Breast epithelium (tissue), 3 donors: Measurements from ENCODE around the gene MEF2B.

Source experiments
- CTCF ChIP-seq, 3 donors: fragments of 450-650 bp; IDR thresholded peaks; one replicate each; pipeline ENCODE4 v1.5.1; 2016 to 2017; ENCODE audit warnings: antibody characterized with exemption in 3 of 3, mild to moderate bottlenecking in 3 of 3, moderate library complexity in 3 of 3
- POLR2A ChIP-seq: fragments of 450-650 bp; IDR thresholded peaks from one replicate; pipeline ENCODE4 v1.6.1; 2016; ENCODE audit warnings: antibody characterized with exemption, mild to moderate bottlenecking, moderate library complexity
- POLR2AphosphoS5 ChIP-seq, 3 donors: sonication (generic); formaldehyde crosslinking; IDR thresholded peaks; one replicate each; pipeline ENCODE4 v1.6.1; 2017; ENCODE audit warnings: antibody characterized with exemption in 3 of 3

DNA sequence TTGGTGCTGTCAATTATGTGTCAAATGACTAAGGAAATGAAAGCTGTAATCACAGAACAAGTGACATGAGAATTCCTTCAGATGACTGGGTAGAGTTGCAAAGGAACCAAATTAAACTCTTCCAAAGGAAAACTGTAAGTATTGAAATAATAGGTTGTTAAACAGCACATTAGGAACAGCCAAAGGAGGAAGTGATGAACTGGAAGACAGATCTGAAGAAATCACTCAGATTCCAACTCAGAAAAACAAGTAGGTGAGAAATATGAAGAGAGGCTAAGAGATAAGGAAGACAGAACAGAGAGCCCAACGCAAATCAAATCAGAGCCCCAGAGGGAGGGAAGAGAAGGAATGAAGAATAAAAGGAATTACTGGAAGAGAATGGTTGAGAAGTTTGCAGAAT, 47.2 kb downstream of the MEF2B start:
- no peak for TF ChIP-seq CTCF (IDR thresholded peaks at IDR 0.05)
- no peak for TF ChIP-seq POLR2A
- no peak for TF ChIP-seq POLR2AphosphoS5 (IDR thresholded peaks at IDR 0.05)
